HG03108 (cell line): ENCODE measurements around the gene CIDEC.

Source experiments
- ATAC-seq: cut with Tn5 transposase; IDR thresholded peaks from one replicate; pipeline ENCODE4 v1.9.1; 2021; ENCODE audit warnings: moderate library complexity; ENCODE audit not compliant: unreplicated experiment

The CIDEC gene, protein sequence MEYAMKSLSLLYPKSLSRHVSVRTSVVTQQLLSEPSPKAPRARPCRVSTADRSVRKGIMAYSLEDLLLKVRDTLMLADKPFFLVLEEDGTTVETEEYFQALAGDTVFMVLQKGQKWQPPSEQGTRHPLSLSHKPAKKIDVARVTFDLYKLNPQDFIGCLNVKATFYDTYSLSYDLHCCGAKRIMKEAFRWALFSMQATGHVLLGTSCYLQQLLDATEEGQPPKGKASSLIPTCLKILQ

DNA sequence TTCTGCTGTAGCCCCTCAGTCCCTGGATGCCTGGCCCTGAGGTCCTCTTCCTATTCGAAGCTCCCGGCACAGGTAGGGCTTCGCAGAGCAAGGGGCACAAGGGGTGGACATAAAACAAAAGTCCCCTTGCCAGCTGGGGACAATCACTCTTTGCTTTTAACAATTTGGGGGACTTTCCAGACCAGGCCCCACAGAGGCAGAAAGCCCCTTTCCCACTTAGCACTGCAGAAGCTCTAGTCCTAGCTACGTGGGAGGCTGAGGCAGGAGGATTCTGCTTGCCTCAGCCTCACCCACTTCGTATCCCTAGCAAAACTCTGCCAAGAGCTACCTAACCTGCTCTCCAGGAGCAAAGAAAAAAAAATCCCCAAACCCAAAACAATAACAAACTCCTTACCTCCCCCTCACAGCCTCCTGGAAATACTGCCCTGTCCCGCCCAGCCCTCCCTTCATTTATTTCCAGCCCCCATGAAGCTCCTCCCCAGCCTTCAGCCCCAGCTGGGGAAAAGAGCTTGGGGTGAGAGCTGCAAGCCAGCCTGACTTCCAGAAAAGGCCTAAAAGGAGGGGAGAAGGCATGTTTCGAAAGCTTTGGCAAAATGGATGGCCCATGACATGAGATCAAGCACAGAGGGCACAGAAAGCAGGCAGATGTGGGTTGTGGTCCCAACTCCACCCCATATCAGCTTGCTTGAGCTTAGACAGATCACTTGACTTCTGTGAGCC is at the start of gene CIDEC:
Gene CIDEC, minus strand, starts transcription at position 424 of the 720 bp plus-strand sequence. CDS start 1,767 bp downstream, outside the sequence.
- ATAC-seq = no peak

DNA sequence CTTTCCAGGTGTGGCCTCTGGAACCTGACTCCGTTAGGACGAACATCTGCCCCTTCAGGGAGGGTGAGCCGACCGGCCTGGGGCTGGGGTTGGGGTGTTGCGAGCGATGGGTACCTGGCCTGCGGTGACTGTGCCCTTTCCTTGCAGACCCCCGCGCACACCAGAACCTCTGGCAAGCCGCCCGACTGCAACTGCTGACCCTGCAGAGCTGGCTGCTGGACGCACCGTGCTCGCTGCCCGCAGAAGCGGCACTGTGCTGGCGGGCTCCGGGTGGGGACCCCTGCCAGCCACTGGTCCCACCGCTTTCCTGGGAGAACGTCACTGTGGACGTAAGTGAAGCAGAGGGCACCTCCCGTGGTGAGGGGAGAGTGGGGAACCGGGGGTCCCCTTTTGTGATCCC is 48.1 kb upstream of the CIDEC start:
- no peak for ATAC-seq

DNA sequence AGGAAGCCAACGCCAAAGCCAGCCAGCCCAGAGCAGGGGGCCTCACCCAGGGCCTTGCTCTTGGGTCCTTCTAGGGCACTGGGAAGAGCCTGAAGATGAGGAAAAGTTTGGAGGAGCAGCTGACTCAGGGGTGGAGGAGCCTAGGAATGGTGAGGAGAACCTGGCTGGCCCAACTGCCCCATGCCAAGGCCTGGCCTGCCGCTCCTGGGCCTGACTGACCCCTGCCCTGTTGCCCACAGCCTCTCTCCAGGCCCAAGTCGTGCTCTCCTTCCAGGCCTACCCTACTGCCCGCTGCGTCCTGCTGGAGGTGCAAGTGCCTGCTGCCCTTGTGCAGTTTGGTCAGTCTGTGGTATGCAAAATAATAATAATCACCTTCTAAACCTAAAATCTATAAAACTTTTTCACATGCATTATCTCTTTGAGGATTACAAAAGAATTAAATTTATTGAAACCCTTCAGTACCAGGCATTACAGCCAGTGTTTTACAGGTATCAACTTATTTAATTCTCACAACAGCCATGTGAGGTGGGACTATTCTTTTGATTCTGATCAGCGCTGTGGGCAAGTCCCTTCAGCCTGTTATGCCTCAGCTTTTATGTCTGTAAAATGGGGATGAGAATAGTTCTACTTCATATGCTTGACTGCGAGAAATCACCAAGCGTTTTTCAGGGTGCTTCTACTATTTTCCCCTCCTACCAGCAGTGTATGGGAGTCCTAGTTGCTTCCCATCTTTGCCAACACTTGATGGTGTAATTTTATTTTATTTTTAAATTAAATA is 38.4 kb upstream of the CIDEC start:
- ATAC-seq = no peak

DNA sequence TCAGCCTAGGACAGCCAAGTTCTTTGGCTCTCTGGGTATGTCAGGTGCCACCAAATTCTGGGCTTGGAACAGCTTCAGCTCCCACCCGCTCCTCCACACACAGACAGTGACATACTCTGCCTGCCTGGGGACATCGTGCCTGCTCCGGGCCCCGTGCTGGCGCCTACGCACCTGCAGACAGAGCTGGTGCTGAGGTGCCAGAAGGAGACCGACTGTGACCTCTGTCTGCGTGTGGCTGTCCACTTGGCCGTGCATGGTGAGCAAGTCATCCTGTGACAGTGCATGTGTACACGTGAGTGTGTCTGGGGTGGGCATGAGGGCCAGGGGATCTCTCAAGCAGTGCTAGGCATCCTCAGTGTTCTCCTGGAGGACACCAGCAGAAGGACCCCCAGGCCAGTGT is 37.8 kb upstream of the CIDEC start:
- ATAC-seq = no peak

DNA sequence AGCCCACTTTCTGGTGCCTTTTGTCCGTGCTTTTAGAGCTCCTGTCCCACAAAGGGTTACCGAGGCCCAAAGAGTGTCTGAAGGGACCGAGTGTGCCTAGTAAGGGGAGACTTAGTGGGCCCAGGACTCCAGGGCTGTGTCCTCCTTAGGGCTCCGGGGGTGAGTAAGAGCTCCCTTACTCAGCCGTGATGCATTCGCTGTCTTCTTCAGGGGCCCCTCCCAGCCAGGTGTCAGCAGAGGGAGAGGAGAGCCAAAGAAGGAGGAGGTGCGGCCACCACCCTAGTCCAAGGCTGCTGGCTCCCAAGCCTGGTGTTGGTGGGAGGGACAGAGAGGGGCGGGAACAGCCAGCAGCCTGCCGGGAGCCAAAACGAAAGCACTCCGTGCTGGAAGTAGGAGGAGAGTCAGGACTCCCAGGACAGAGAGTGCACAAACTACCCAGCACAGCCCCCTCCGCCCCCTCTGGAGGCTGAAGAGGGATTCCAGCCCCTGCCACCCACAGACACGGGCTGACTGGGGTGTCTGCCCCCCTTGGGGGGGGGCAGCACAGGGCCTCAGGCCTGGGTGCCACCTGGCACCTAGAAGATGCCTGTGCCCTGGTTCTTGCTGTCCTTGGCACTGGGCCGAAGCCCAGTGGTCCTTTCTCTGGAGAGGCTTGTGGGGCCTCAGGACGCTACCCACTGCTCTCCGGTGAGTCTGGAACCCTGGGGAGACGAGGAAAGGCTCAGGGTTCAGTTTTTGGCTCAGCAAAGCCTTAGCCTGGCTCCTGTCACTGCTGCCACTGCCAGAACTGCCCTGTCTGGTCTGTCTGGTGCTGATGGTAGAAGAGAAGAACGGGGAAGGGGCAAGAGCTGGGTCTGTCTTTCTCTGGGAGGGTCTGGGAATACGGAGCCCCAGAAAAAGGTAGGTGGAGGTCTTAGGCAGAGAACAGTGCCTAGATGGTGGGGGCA is 37.0 kb upstream of the CIDEC start, which contains the start of gene IL17RC:
Gene IL17RC, plus strand, starts transcription at position 365 of the 947 bp plus-strand sequence. Its CDS starts 218 bp downstream, at position 583.
- ATAC-seq = no peak

DNA sequence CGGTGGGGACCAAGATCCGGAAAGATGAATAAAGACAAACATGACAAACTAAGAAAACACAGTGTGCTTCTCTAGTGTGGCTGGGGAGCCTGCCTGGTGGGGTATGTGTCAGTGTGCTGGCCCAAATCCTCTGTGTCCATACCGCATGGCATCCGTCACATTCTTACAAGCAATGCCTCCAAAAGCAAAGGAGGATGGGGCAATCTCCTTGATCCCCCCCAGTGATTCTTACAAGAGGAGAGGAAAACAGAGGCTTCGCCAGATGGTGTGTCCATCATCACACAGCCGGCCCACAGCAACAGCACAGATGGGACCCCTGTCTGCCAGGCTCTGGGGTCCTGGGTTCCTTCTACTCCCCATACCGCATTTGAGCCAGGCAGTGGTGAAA is 36.3 kb upstream of the CIDEC start:
- ATAC-seq = no peak

DNA sequence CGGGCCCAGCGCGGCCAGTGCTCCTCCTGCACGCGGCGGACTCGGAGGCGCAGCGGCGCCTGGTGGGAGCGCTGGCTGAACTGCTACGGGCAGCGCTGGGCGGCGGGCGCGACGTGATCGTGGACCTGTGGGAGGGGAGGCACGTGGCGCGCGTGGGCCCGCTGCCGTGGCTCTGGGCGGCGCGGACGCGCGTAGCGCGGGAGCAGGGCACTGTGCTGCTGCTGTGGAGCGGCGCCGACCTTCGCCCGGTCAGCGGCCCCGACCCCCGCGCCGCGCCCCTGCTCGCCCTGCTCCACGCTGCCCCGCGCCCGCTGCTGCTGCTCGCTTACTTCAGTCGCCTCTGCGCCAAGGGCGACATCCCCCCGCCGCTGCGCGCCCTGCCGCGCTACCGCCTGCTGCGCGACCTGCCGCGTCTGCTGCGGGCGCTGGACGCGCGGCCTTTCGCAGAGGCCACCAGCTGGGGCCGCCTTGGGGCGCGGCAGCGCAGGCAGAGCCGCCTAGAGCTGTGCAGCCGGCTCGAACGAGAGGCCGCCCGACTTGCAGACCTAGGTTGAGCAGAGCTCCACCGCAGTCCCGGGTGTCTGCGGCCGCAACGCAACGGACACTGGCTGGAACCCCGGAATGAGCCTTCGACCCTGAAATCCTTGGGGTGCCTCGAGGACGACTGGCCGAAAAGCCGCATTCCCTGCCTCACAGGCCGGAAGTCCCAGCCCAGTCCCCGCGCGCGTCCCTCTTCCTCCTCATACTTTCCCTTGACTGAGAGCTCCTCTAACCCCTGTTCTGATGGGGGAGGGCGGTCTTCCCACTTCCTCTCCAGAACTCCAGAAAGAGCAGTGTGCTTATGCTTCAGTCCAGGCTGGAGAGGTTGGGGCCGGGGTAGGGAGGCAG is 35.4 kb upstream of the CIDEC start:
- ATAC-seq = peak; percentile 46

DNA sequence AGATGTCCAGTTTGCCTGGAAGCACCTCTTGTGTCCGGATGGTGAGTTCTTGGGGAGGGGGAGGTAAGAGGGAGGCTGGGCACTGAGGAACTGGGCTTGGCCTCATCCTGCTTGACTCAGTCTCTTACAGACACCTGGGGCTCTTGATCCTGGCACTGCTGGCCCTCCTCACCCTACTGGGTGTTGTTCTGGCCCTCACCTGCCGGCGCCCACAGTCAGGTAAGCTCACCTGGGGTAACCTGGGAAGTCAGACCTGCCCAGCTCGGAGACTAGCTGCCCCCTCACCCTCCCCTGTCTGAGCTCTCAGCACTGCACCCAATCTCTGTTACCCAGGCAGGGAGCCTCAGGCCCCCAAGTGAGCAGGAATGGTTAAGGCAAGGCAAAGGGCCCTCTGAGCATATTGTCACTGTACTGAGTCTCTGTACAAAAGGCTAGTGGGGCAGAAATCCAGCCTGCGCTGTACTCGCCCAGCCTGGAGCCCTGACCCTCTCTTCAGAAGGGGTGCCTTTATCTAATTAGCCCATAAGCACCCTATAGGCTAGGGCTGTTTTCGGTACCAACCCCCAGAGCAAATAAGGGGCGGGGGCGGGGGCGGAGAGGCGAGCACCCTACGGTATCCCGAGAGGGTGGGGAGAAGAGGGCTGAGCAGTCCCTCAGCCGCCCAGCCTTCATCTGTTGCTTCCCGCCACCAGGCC is 34.7 kb upstream of the CIDEC start:
- ATAC-seq = no peak

DNA sequence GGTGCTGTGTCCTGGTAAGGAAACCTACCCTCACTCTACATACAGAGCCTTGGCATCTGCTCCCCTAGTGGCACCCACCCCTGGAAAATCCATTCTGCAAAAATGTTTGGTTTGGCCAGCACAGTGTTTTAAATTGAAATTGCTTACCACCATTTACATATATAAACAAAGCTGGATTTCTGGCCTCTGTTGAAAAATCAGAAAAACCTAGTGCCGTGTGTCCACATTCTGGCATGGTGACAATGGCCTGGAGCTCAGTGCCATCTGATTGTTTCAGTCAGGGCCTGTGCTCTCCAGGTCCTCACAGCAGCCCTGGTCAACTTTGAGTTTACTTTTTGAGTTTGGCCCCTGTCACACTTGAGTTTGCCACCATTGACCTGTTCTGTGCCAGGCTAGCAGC is 34.0 kb upstream of the CIDEC start:
- ATAC-seq = no peak

DNA sequence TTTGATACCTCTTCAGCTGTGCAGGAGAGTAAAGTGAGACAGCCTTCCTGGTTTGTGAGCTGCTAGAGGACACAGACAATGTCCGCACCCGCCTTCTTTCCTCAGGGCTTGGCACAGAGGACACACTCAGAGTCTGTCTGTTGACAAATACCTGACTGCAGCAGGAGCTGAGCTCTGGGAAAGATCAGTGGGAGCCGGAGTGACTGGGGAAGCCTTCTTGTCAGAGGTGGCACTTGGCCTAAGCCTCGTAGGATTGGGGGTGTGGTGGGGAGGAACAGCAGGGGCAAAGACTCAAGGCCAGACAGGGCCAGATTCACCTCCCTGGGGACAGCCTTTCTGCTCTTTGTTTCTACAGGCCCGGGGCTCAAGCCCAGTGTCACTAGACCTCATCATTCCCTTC is 33.5 kb upstream of the CIDEC start:
- no peak for ATAC-seq

DNA sequence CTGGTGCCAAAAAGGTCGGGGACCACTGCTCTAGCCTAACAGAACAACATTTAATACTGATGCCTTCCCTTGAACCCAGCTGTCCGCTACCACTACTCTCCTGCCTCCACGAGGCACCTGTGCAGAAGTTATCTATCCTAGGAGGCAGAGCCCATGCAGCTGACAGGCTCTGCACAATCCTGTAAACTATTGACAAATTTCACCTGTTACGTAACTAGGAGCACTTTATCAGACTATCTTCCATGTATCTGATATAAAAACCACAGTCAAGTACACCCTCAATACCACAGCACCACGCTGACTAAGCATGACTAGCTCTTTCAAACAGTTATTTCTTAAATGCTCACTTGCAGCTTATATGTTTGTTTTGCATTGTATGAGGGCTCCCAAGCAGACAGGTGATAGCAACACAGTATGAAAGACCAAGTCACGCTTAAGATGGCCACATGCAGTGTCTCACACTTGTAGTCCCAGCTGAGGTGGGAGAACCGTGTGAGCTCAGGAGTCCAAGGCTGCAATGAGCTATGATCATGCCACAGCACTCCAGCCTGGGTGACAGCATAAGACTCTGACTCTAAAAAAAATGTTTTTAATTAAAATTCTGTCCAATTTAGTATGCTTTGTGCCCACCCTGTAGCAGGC is 32.4 kb upstream of the CIDEC start:
- ATAC-seq = no peak

DNA sequence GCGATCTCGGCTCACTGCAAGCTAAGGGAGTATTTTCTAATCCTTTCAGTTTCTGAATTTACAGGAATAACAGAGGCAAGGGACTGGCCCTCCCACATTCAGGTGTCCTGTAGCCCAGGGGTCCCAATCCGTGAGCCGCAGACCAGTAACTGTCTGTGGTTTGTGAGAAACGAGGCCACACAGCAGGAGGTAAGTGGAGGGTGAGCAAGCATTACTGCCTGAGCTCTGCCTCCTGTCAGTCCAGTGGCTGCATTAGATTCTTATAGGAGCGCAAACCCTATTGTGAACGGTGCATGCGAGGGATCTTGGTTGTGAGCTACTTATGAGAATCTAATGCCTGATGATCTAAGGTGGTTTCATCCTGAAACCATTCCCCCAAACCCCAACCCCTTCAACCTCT is 31.8 kb upstream of the CIDEC start:
- no peak for ATAC-seq

DNA sequence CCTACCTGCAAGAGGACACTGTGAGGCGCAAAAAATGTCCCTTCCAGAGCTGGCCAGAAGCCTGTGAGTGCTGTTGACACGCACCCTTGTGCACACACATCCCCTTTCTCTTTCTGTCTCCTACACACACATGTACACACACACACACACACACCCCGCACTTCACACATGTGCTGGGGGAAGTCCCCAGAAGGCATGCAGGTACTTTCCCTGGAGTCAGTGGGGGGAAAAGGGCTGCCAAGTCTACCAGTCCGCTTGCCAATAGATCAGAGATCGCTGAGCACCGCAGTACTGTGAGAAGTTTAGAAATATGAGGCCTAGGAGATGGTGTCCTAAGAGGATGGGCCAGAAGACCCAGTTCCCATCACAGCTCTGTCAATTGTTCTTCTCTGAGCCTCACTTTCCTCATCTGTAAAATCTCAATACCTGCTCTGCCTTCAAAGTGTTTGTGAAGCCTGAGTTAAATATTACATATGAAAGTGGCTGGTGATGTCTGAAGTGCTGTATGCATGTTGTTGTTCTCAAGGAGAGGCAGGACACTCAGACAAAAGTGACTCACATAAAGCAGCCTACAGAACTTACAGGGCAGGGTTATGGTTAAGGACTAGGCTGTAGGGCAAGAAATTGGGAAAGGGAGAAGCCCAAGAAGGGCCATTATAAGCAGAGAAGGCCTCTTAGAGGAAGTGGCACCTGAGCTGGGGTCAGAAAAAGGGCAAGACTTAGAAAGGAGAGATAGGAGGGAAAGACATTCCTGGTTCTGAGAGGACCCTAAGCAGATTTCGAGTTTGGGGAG is 29.4 kb upstream of the CIDEC start:
- no peak for ATAC-seq

DNA sequence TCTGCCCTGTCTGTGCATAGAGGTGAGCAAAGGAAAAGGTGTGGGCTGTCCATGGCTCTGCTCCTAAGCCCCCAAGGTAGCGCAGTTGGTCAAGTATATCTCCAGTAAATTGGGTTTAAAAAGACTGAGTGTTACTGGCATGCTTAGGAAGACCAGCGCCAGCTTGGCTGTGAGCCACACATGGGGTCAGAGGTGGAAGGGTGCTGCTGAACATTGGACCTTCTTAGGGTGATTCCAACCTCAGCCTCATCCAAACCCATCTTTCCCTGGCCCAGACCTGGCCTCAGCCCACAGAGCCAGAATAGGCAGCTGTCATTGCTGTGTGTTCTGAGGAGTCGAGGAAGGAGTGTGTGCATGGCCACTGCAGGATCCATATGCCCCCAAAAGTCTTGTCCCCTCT is 28.2 kb upstream of the CIDEC start:
- ATAC-seq = no peak

DNA sequence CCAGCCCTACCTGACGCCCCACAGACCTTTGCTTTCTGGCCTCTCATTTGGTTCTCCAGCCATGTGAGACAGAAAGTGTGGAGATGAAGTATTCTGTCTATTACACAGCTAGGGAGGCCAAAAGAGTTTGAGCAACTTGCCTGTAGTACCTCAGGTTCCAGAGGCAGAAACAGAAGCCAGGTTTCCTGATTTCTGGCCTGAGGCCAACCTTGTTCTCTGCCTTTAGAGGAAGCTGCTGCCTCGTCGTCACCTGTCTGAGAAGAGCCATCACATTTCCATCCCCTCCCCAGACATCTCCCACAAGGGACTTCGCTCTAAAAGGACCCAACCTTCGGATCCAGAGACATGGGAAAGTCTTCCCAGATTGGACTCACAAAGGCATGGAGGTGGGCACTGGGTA is 26.4 kb upstream of the CIDEC start:
- no peak for ATAC-seq

DNA sequence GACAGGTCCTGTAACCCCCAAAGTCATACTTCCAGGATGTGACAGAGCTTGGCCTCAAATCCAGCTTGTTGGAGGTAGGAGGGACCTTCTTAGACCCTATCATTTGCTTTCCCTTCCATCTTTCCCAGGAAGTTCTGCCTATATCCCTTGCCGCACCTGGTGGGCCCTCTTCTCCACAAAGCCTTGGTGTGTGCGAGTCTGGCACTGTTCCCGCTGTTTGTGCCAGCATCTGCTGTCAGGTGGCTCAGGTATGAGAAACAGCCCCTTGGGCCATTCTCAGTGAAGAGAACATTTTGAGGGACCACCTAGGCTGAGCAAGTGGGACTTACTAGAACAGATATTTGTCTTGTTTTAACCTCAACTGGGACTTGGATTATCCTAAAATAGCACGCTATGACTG is 23.9 kb upstream of the CIDEC start:
- ATAC-seq = no peak

DNA sequence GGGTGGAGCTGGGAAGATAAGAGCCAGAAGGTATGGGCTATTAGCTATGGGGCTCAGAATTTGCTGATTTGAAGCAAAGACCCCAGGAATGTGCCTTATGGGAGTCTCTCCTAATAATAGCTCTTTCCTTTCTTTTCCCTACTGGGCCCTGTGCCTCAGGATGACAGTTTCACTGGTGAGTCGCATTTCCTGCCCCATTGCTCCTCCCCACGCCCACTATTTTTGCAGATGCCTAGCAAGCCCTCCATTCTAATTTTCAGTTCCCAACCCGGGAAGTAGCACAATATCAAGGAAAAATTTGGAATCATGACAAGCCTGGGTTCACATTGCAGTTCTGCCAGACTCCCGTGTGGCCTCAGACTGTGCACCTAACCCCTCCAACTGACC is 23.2 kb upstream of the CIDEC start:
- ATAC-seq = no peak
